Ectodermal cell (in vitro differentiated cells): ENCODE results near the gene SYS1.
A peak's percentile ranks its signal among the peaks of the same experiment; 100 is the strongest.
"Not testable (repeated sequence)": the region's sequence is repeated elsewhere in the genome, so short reads cannot be mapped to it uniquely, and the experiment has no call there.

ENCODE experiments used
- H3K27ac ChIP-seq: 2 replicates; pipeline ENCODE4 v1.7.0; 2013; ENCODE audit warnings: mild to moderate bottlenecking, low read depth, low read length; ENCODE audit not compliant: insufficient read depth, poor library complexity, severe bottlenecking
- H3K27me3 ChIP-seq: 2 replicates; pipeline ENCODE4 v1.7.0; 2013; ENCODE audit warnings: mild to moderate bottlenecking, low read length; ENCODE audit not compliant: insufficient read depth, control insufficient read depth, poor library complexity, severe bottlenecking
- H3K36me3 ChIP-seq: one replicate; pipeline ENCODE4 v1.7.0; 2013; ENCODE audit warnings: low read length; ENCODE audit not compliant: control insufficient read depth, insufficient read depth
- H3K4me1 ChIP-seq: one replicate; pipeline ENCODE4 v1.7.0; 2013; ENCODE audit warnings: low read length; ENCODE audit not compliant: control insufficient read depth, insufficient read depth
- H3K4me3 ChIP-seq: 2 replicates; pipeline ENCODE4 v1.7.0; 2013; ENCODE audit warnings: low read depth, low read length, control low read depth; ENCODE audit not compliant: insufficient read depth
- H3K9me3 ChIP-seq: 2 replicates; pipeline ENCODE4 v1.7.0; 2013; ENCODE audit warnings: mild to moderate bottlenecking, low read length, moderate library complexity; ENCODE audit not compliant: control insufficient read depth
- WGBS, 2 experiments: methylation state at CpG; one replicate each; pipeline ENCODE4 v1.1.7; 2013; ENCODE audit warnings: missing lambda C conversion rate in 2 of 2; 5-methylcytosine and 5-hydroxymethylcytosine counted together

Gene SYS1

DNA sequence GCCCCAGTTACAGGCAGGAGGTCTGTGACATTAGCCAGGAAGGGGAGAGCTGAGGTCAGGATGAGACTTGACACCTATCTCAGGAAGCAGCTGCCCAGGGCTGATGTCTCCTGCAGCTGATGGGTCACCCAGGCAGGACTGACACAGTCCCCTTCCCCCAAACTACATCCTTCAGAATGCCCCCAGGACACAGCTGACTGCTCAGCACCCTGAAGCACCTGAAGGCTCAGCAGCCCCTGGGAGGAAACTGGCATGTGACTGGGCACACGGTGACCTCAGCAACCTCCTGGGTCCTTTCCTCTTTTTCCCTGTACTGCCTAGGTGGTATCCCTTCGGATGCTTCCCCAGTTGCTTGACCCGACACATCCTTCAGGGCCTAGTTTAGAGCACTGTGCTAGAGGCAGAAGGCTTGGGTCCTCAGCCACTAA, 16.7 kb upstream of the SYS1 start:
- 69 to 73% methylated on average over 3 of the region's 3 CpGs for WGBS, 2 experiments
- Histone ChIP-seq H3K36me3 (no peaks in the 10 kb centered on the region), H3K27me3 (no peaks in the 10 kb centered on the region), H3K9me3 (no peaks in the 10 kb centered on the region), H3K27ac (no peak overlapping the region), H3K4me3 (no peak overlapping the region), H3K4me1 (peaks cover 58% of the 10 kb centered on the region)

DNA sequence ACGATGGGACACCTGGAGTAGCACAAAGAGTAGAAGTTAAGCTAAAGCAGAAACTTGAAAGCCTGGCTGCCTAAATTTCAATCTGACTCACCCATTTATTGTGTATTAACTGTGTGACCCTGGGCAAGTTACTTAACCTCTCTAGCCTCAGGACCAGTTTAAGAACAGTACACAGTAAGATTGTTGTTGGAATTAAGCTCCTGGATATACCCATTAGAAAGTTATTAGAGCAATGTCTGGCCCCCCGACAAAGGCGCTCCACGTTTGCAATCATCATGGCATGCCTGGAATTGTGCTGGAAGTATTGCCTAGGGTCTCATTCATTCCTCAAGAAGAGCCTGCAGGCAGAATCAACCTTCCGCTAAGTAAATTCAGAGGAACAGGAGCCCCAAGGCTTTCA, 16.1 kb upstream of the SYS1 start:
- Histone ChIP-seq H3K4me1 (peaks cover 53% of the 10 kb centered on the region), H3K27ac (no peak overlapping the region), H3K27me3 (no peaks in the 10 kb centered on the region), H3K4me3 (peak overlapping the region; percentile 64), H3K9me3 (no peaks in the 10 kb centered on the region), H3K36me3 (no peaks in the 10 kb centered on the region)
- 50 to 63% methylated on average over 5 of the region's 5 CpGs for WGBS, 2 experiments

DNA sequence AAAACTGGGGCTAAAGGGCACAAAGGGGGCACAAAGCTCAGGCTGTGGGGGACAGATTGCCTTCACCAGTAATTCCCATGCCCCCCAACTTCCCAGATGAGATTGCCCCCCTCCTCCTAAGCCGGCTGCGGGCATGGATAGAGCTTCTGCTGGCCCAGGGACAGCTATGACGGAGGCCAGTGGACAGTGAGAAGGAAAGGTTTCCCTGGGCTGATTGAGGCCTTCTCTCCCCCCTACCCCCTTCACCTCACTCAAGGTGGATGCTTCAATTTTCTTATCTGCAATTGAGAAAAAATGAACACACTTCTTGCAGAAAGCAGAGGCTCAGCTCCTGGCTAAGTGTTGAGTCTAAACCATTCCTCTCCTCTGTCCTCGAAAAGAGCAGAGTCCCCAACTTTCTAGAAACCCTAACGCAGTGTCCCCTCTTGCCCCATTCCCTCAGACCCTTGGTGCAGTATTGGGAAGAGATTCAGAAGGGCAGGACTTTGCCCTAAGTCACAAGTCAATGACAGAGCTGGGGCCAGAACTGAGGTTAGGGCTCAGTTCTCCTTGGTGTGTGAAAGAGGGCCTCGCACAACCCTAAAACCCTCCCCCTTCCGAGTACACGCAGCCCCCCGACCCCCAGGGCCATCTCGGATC, 15.5 kb upstream of the SYS1 start:
- no peak overlapping the region for H3K27ac ChIP-seq
- H3K36me3 ChIP-seq = no peaks in the 10 kb centered on the region
- peak overlapping the region; percentile 64 for H3K4me3 ChIP-seq
- H3K27me3 ChIP-seq = no peaks in the 10 kb centered on the region
- no peaks in the 10 kb centered on the region for H3K9me3 ChIP-seq
- WGBS, 2 experiments = 4 to 8% methylated on average over 9 to 10 of the region's 10 CpGs
- peaks cover 47% of the 10 kb centered on the region for H3K4me1 ChIP-seq

DNA sequence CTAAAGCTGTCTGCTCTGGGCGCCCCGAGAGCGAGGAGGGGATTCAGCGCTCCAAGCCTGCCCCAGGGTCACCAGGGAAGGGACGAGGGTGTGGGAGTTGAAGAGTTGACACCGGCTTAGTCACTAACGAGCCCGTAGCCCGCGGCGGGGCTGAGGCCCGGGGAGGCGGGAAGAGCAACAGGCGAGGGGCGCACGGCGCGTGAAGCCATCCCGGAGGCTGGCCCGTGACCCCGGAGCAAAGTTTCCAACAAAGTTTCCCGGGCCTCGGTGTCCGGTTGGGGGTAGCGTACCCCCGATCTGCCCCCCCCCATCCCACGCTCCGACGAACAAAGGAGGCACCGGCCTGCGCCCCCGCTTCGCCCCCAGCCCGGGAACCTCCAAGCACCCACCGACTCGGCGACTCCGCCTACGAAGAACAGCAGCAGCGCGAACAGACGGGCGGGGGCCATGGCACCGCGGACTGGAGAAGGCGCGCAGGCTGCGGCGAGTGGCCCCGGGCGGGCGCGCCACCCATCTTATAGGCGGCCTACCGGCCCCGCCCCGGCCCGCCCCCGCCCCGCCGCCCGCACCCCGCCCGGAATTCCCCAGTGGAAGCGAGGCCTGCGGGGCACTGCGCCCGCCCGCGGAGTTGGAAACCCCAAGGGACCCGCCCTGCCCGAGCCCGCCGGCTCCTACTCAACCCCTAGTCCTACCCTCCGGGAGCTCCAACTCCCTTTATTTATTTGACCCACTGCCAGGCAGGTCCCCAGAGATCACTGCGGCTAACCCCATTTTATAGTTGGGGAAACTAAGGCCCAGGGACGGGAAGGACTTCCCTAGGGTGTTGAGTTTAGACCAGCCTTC, 14.8 kb upstream of the SYS1 start, which contains the start of gene SDC4:
TSS of gene SDC4 (minus strand) at position 489 of the 843 bp plus-strand sequence. CDS start at position 449, 40 bp downstream.
- Histone ChIP-seq H3K27ac (no peak within 1 kb of the TSS), H3K27me3 (no peaks in the 10 kb centered on the region), H3K4me1 (peaks cover 40% of the 10 kb centered on the region), H3K36me3 (no peaks in the 10 kb centered on the region), H3K4me3 (peak within 1 kb of the TSS; percentile 64), H3K9me3 (no peaks in the 10 kb centered on the region)
- 2% methylated on average over 77 of the region's 77 CpGs for WGBS, 2 experiments

DNA sequence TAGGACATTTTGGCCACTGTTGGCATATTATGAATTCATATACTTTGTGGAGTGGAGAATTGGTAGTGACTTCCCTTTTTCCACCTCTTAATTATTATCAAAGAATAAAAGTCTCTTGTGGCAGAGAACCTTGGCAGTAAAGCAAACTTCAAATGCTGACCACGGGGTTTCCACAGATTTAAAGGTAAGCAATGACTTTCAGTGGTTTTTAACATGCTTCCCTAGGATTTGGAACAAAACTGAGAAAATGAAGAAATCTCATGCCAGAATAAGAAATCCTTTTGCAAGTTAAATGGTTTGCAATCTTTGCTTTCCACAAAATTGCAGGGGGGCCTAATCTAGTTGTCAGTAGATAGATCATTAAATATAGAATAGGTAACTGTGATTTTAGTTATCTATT, 12.7 kb upstream of the SYS1 start:
- Histone ChIP-seq H3K4me3 (no peak overlapping the region), H3K4me1 (peaks cover 19% of the 10 kb centered on the region), H3K27me3 (no peaks in the 10 kb centered on the region), H3K36me3 (no peaks in the 10 kb centered on the region), H3K9me3 (no peaks in the 10 kb centered on the region), H3K27ac (no peak overlapping the region)
- WGBS, 2 experiments = 96% methylated on average over 1 of the region's 1 CpG

DNA sequence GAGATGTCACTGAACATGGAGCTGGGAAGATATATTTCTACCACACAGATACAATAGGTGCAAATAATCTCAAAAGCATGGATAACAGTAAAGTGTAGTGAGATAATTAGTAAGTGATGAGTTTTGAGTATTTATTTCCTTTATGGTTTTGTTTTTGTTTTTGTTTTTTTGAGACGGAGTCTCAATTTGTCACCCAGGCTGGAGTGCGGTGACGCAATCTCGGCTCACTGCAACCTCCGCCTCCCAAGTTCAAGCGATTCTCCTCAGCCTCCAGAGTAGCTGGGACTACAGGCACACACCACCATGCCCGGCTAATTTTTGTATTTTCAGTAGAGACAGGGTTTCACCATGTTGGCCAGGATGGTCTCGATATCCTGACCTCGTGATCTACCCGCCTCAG, 12.2 kb upstream of the SYS1 start:
- whole genome bisulfite sequencing, 2 experiments = 90 to 96% methylated on average over 10 of the region's 10 CpGs
- not testable (repeated sequence) for H3K27ac ChIP-seq, H3K27me3 ChIP-seq, H3K9me3 ChIP-seq, H3K36me3 ChIP-seq, H3K4me3 ChIP-seq
- peaks cover 14% of the 10 kb centered on the region for H3K4me1 ChIP-seq

DNA sequence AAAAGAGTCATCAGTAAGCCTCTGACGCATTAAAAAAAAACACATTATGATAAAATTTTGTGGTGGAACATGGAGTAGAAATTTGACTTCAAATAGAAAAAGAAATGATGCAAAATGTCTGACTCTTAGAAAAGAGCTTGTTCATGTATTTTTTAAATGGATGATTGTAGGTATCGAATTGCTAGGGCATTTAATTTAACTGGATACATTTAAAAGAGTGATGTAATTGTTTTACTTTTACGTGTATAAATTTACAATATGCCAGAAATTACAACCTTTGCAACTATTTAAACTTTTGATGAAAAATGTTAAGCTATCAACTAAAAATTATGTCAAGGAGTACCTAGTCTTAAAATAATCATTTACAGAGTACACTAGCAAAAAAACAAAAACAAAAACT, 10.2 kb upstream of the SYS1 start:
- Histone ChIP-seq H3K4me1 (no peaks in the 10 kb centered on the region), H3K27ac (no peak overlapping the region), H3K36me3 (no peaks in the 10 kb centered on the region), H3K27me3 (no peaks in the 10 kb centered on the region), H3K4me3 (no peak overlapping the region), H3K9me3 (no peaks in the 10 kb centered on the region)
- 100% methylated on average over 2 of the region's 3 CpGs for WGBS, 2 experiments

DNA sequence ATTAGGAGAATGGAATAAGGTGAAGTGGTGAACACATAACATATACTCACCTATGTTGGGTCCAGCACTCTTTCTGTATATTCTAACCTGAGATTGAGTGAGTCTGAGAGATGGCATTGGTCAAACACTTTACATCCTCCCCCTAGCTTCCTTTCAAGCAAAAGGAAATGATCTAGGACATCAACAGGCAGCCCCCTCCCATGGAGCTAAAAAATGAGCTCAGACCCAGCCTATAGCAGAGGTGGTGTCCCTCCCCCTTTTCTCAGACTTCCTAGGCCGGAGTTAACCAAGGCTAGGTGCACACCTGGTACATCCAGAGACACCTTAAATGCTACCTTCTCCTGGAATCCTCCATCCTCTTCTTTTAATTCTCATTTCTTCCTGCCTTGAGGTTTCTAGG, 9.2 kb upstream of the SYS1 start:
- Histone ChIP-seq H3K27ac (no peak overlapping the region), H3K27me3 (no peaks in the 10 kb centered on the region), H3K36me3 (no peaks in the 10 kb centered on the region), H3K4me1 (no peaks in the 10 kb centered on the region), H3K9me3 (no peaks in the 10 kb centered on the region), H3K4me3 (no peak overlapping the region)
- 79 to 89% methylated on average over 1 of the region's 1 CpG for WGBS, 2 experiments

DNA sequence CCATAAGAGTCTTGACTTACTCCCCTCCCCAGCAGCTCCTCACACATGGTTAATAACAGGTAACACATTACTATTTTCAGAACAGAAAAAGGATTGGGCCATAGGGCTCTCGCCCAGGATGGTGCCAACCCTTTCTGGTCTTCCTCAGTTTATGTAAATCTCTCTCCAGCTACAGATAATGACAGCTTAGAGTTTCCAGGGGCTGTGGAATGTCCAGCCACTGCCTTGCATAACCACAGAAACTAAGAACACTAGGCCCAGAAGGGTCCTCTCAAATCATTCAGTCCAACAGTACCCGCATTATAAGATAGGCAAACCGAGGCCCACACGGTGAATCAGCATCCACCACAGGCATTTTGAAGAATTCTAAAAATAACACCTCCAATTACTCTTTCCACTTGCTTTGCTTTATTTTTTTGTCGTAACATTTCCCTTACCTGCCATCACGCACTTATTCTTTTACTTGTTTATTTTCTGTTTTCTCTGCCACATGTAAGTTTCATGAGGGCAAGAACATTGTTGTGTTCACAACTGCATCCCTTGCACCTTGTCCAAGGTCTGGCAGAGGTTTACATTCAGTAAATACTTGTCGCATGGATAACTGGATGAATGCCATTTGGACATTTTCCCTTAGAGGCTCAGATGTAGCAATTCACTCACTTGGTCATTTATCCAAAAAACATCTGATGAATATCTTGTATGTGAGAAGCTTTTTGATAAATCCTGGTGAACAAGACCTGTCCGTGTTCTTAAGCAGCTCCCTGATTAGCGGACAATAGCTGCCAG, 8.3 kb upstream of the SYS1 start:
- H3K4me3 ChIP-seq = no peak overlapping the region
- WGBS, 2 experiments = 82 to 90% methylated on average over 9 of the region's 9 CpGs
- H3K27ac ChIP-seq = no peak overlapping the region

More for the DNA sequence above, 8.3 kb upstream of the SYS1 start:
- Histone ChIP-seq H3K27me3 (no peaks in the 10 kb centered on the region), H3K4me1 (no peaks in the 10 kb centered on the region), H3K9me3 (no peaks in the 10 kb centered on the region), H3K36me3 (no peaks in the 10 kb centered on the region)
